ENCODE results near the gene MAP3K4. TPM values are rescaled to one million over a fixed set of nuclear protein-coding genes. Genes with fewer than 3 reads are reported as not detected.

The MAP3K4 gene
- total and polyA plus RNA-seq, 2 of the 8 experiments (the other 6 are each of a cell fraction or from before 2014, with no cell fraction given), result 16.6 to 51.6 TPM

DNA sequence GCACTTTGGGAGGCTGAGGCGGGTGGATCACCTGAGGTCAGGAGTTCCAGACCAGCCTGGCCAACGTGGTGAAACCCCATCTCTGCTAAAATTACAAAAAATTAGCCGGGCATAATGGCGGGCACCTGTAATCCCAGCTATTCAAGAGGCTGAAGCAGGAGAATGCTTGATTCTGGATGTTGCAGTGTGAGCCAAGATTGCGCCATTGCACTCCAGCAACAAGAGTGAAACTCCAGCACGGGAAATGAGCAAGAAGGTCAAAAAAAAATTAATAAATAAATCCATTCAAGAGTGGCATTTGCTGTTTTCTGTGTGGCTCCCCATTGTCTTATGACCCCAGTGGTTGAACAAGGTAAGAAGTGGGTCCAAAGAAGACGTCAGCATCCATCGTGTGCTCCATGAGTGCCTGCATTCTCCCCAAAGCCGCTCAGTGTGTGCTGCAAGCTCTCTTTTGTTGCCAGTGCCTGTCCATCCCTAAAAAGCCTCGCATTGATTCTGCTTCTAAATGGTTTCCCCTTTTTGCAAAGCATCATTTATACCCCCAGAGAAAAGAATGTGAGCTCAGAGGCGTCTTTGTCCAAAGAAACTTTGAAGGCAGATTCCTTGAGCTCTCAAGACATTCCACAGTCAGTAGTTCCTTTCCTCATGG, 38.8 kb upstream of the MAP3K4 start (continued):
- TF ChIP-seq, protein P1, sequence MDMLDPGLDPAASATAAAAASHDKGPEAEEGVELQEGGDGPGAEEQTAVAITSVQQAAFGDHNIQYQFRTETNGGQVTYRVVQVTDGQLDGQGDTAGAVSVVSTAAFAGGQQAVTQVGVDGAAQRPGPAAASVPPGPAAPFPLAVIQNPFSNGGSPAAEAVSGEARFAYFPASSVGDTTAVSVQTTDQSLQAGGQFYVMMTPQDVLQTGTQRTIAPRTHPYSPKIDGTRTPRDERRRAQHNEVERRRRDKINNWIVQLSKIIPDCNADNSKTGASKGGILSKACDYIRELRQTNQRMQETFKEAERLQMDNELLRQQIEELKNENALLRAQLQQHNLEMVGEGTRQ (IDR thresholded peaks at IDR 0.05; ENCODE audit: low read length), result no peak
- no peak for TF ChIP-seq KDM1A (IDR thresholded peaks at IDR 0.05; ENCODE audit: borderline replicate concordance, low read length)
- no peak for TF ChIP-seq PHF8 (conservative IDR thresholded peaks at IDR 0.05; ENCODE audit: low read depth, low read length)
- TF ChIP-seq JUND (IDR thresholded peaks at IDR 0.05; ENCODE audit: low read length), result no peak
- no peak for TF ChIP-seq EGR1 (IDR thresholded peaks at IDR 0.05; ENCODE audit: borderline replicate concordance, low read depth, low read length)
